Midbrain (tissue), 1 donor: ENCODE measurements around the gene VEPH1.

Source experiments
- DNase-seq: peaks from one replicate; lab custom pipeline; 2025; lab: John Stamatoyannopoulos, UW

VEPH1 gene

GRCh38 chr3:157261000-157261399 lies 242.2 kb downstream of the VEPH1 start:
- DNase-seq = no peak

GRCh38 chr3:157259825-157260224 lies 243.4 kb downstream of the VEPH1 start:
- no peak for DNase-seq

- no peak for DNase-seq
These were observed 246.1 kb downstream of the VEPH1 start for GRCh38 chr3:157257101-157257500.

GRCh38 chr3:157255797-157256196 lies 247.4 kb downstream of the VEPH1 start:
- DNase-seq = no peak

GRCh38 chr3:157251685-157252084 lies 251.5 kb downstream of the VEPH1 start:
- DNase-seq = no peak

- DNase-seq = no peak
These were observed 253.6 kb downstream of the VEPH1 start for GRCh38 chr3:157249606-157250005.

GRCh38 chr3:157248590-157249422 lies 254.4 kb downstream of the VEPH1 start:
- peak; percentile 91 for DNase-seq

GRCh38 chr3:157247391-157247790 lies 255.8 kb downstream of the VEPH1 start:
- DNase-seq = no peak

- DNase-seq = no peak
These were observed 260.4 kb downstream of the VEPH1 start for GRCh38 chr3:157242836-157243235.

- no peak for DNase-seq
These were observed 261.6 kb downstream of the VEPH1 start for GRCh38 chr3:157241599-157241998.

- no peak for DNase-seq
These were observed 262.8 kb downstream of the VEPH1 start for GRCh38 chr3:157240408-157240807.

GRCh38 chr3:157239082-157239704 lies 264.0 kb downstream of the VEPH1 start:
- peak; percentile 55 for DNase-seq

- no peak for DNase-seq
These were observed 264.8 kb downstream of the VEPH1 start for GRCh38 chr3:157238457-157238856.

- no peak for DNase-seq
These were observed 265.3 kb downstream of the VEPH1 start for GRCh38 chr3:157237886-157238285.

GRCh38 chr3:157235291-157235690 lies 267.9 kb downstream of the VEPH1 start:
- DNase-seq = no peak

- DNase-seq = no peak
These were observed 269.3 kb downstream of the VEPH1 start for GRCh38 chr3:157233923-157234322.

- no peak for DNase-seq
These were observed 271.1 kb downstream of the VEPH1 start for GRCh38 chr3:157232141-157232540.

- DNase-seq = no peak
These were observed 272.1 kb downstream of the VEPH1 start for GRCh38 chr3:157231071-157231470.

- no peak for DNase-seq
These were observed 276.9 kb downstream of the VEPH1 start for GRCh38 chr3:157226173-157226847.

GRCh38 chr3:157225001-157225400 lies 278.2 kb downstream of the VEPH1 start:
- DNase-seq = no peak

GRCh38 chr3:157220883-157221282 lies 282.3 kb downstream of the VEPH1 start:
- no peak for DNase-seq

GRCh38 chr3:157220211-157220610 lies 283.0 kb downstream of the VEPH1 start:
- DNase-seq = no peak

GRCh38 chr3:157219215-157219614 lies 284.0 kb downstream of the VEPH1 start:
- DNase-seq = no peak
